T-helper 2 cell treated with Interferon-gamma antibody and Interleukin-4, amounts not matched to agents 5 μg/mL and 100 μg/mL, for 36 hours (primary cell): ENCODE data around the gene MAGI1.

Experiments used
- DNase-seq: peaks from one replicate; pipeline ENCODE4 v3.0.0; 2021; ENCODE audit warnings: low spot score
- H3K27ac Mint-ChIP-seq: one replicate; pipeline ENCODE4 v1.8.0; 2021; ENCODE audit warnings: mild to moderate bottlenecking, mixed read lengths
- H3K27me3 Mint-ChIP-seq: one replicate; pipeline ENCODE4 v1.8.0; 2021; ENCODE audit warnings: low read depth, mixed read lengths
- H3K36me3 Mint-ChIP-seq: one replicate; pipeline ENCODE4 v1.8.0; 2021; ENCODE audit warnings: low read depth, mixed read lengths
- H3K4me1 Mint-ChIP-seq: one replicate; pipeline ENCODE4 v1.8.0; 2021; ENCODE audit warnings: low read depth, mixed read lengths
- H3K4me3 Mint-ChIP-seq: one replicate; pipeline ENCODE4 v1.8.0; 2022; ENCODE audit warnings: mild to moderate bottlenecking, moderate library complexity, mixed read lengths
- H3K9me3 Mint-ChIP-seq: one replicate; pipeline ENCODE4 v1.8.0; 2021; ENCODE audit warnings: mixed read lengths

MAGI1 gene

GRCh38 chr3:65701516-65701915 is 337.2 kb downstream of the MAGI1 start:
- Mint-ChIP-seq H3K27me3 (no peaks in the 10 kb centered on the region), H3K27ac (no peak overlapping the region), H3K4me3 (no peak overlapping the region), H3K36me3 (no peaks in the 10 kb centered on the region), H3K9me3 (no peaks in the 10 kb centered on the region), H3K4me1 (no peaks in the 10 kb centered on the region)
- DNase-seq: no peak

GRCh38 chr3:65689436-65689835 is 349.3 kb downstream of the MAGI1 start:
- DNase-seq: no peak
- Mint-ChIP-seq H3K4me1 (no peaks in the 10 kb centered on the region), H3K9me3 (no peaks in the 10 kb centered on the region), H3K27me3 (no peaks in the 10 kb centered on the region), H3K36me3 (no peaks in the 10 kb centered on the region), H3K27ac (no peak overlapping the region), H3K4me3 (no peak overlapping the region)

- Mint-ChIP-seq H3K9me3 (no peaks in the 10 kb centered on the region), H3K27ac (no peak overlapping the region), H3K4me3 (no peak overlapping the region), H3K27me3 (no peaks in the 10 kb centered on the region), H3K4me1 (no peaks in the 10 kb centered on the region), H3K36me3 (no peaks in the 10 kb centered on the region)
- no peak for DNase-seq
These were observed 351.0 kb downstream of the MAGI1 start for GRCh38 chr3:65687741-65688140.

GRCh38 chr3:65685621-65686235 is 353.0 kb downstream of the MAGI1 start:
- Mint-ChIP-seq H3K4me3 (no peak overlapping the region), H3K9me3 (no peaks in the 10 kb centered on the region), H3K4me1 (no peaks in the 10 kb centered on the region), H3K27ac (no peak overlapping the region), H3K36me3 (no peaks in the 10 kb centered on the region), H3K27me3 (no peaks in the 10 kb centered on the region)
- no peak for DNase-seq

GRCh38 chr3:65678516-65678915 is 360.2 kb downstream of the MAGI1 start:
- no peak overlapping the region for H3K27ac Mint-ChIP-seq
- H3K4me1 Mint-ChIP-seq: no peaks in the 10 kb centered on the region
- H3K9me3 Mint-ChIP-seq: no peaks in the 10 kb centered on the region
- H3K4me3 Mint-ChIP-seq: no peak overlapping the region
- no peaks in the 10 kb centered on the region for H3K27me3 Mint-ChIP-seq
- no peaks in the 10 kb centered on the region for H3K36me3 Mint-ChIP-seq
- DNase-seq: no peak

- no peaks in the 10 kb centered on the region for H3K4me1 Mint-ChIP-seq
- no peak for DNase-seq
- no peak overlapping the region for H3K4me3 Mint-ChIP-seq
- H3K27ac Mint-ChIP-seq: no peak overlapping the region
- no peaks in the 10 kb centered on the region for H3K9me3 Mint-ChIP-seq
- H3K27me3 Mint-ChIP-seq: no peaks in the 10 kb centered on the region
- no peaks in the 10 kb centered on the region for H3K36me3 Mint-ChIP-seq
These were observed 361.2 kb downstream of the MAGI1 start for GRCh38 chr3:65677486-65678010.

- Mint-ChIP-seq H3K9me3 (no peaks in the 10 kb centered on the region), H3K4me3 (no peak overlapping the region), H3K27me3 (no peaks in the 10 kb centered on the region), H3K27ac (no peak overlapping the region), H3K36me3 (no peaks in the 10 kb centered on the region), H3K4me1 (no peaks in the 10 kb centered on the region)
- no peak for DNase-seq
These were observed 362.1 kb downstream of the MAGI1 start for GRCh38 chr3:65676580-65676979.

GRCh38 chr3:65675011-65675410 is 363.7 kb downstream of the MAGI1 start:
- Mint-ChIP-seq H3K4me3 (no peak overlapping the region), H3K4me1 (no peaks in the 10 kb centered on the region), H3K27ac (no peak overlapping the region), H3K36me3 (no peaks in the 10 kb centered on the region), H3K27me3 (no peaks in the 10 kb centered on the region), H3K9me3 (no peaks in the 10 kb centered on the region)
- DNase-seq: no peak

GRCh38 chr3:65674226-65674625 is 364.5 kb downstream of the MAGI1 start:
- no peak for DNase-seq
- no peak overlapping the region for H3K27ac Mint-ChIP-seq
- H3K9me3 Mint-ChIP-seq: no peaks in the 10 kb centered on the region
- no peaks in the 10 kb centered on the region for H3K27me3 Mint-ChIP-seq
- H3K4me3 Mint-ChIP-seq: no peak overlapping the region
- no peaks in the 10 kb centered on the region for H3K4me1 Mint-ChIP-seq
- no peaks in the 10 kb centered on the region for H3K36me3 Mint-ChIP-seq

GRCh38 chr3:65672871-65673815 is 365.6 kb downstream of the MAGI1 start:
- Mint-ChIP-seq H3K4me1 (no peaks in the 10 kb centered on the region), H3K27me3 (no peaks in the 10 kb centered on the region), H3K4me3 (no peak overlapping the region)

GRCh38 chr3:65672061-65672460 is 366.7 kb downstream of the MAGI1 start:
- no peaks in the 10 kb centered on the region for H3K4me1 Mint-ChIP-seq
- H3K27me3 Mint-ChIP-seq: no peaks in the 10 kb centered on the region
- H3K9me3 Mint-ChIP-seq: no peaks in the 10 kb centered on the region
- H3K36me3 Mint-ChIP-seq: no peaks in the 10 kb centered on the region
- H3K4me3 Mint-ChIP-seq: no peak overlapping the region
- no peak overlapping the region for H3K27ac Mint-ChIP-seq
- no peak for DNase-seq

More at GRCh38 chr3:65672871-65673815, 365.6 kb downstream of the MAGI1 start:
- no peak for DNase-seq
- Mint-ChIP-seq H3K27ac (no peak overlapping the region), H3K9me3 (no peaks in the 10 kb centered on the region), H3K36me3 (no peaks in the 10 kb centered on the region)

- DNase-seq: no peak
- no peaks in the 10 kb centered on the region for H3K9me3 Mint-ChIP-seq
- no peak overlapping the region for H3K4me3 Mint-ChIP-seq
- H3K4me1 Mint-ChIP-seq: no peaks in the 10 kb centered on the region
- H3K27me3 Mint-ChIP-seq: no peaks in the 10 kb centered on the region
- no peaks in the 10 kb centered on the region for H3K36me3 Mint-ChIP-seq
- no peak overlapping the region for H3K27ac Mint-ChIP-seq
These were observed 367.7 kb downstream of the MAGI1 start for GRCh38 chr3:65671004-65671403.

GRCh38 chr3:65669163-65669875 is 369.4 kb downstream of the MAGI1 start:
- DNase-seq: no peak
- Mint-ChIP-seq H3K36me3 (no peaks in the 10 kb centered on the region), H3K4me3 (no peak overlapping the region), H3K9me3 (no peaks in the 10 kb centered on the region), H3K27me3 (no peaks in the 10 kb centered on the region), H3K27ac (no peak overlapping the region), H3K4me1 (no peaks in the 10 kb centered on the region)

GRCh38 chr3:65667963-65668362 is 370.8 kb downstream of the MAGI1 start:
- Mint-ChIP-seq H3K4me1 (no peaks in the 10 kb centered on the region), H3K9me3 (no peaks in the 10 kb centered on the region), H3K36me3 (no peaks in the 10 kb centered on the region), H3K27ac (no peak overlapping the region), H3K27me3 (no peaks in the 10 kb centered on the region), H3K4me3 (no peak overlapping the region)
- DNase-seq: no peak
